ENCODE measurements around the gene CEPT1. TPM values are rescaled to one million over a fixed set of nuclear protein-coding genes. Genes with fewer than 3 reads are reported as not detected.
A peak's percentile ranks its signal among the peaks of the same experiment; 100 is the strongest.

Gene CEPT1
- total and polyA plus RNA-seq, 12 donors = 6.6 to 19.5 (median 13.1) TPM

DNA sequence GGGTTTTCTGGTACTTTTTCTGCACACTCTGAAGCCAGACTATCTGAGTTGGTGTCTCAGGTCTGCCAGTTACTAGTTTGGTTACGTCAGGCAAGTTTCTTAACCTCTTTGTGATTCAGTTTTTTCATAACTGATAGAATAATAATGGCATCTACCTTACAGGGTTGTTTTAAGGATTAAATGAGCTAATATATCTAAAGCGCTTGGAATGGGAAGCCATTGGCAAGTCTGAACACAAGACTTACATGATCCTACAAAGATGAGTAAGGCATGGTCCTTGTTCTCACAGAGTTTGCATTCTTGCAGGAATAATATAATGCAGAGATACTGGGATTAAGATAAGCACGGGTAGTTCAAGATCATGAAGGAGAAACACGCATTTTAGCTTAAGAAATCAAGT lies 69.6 kb downstream of the CEPT1 start:
- no peak for TF ChIP-seq CTCF (IDR thresholded peaks at IDR 0.05)
- no peak overlapping the region for H3K4me3 ChIP-seq
- peaks cover under 1 to 22% (median 13%) of the 10 kb centered on the region in 7 donors for H3K27me3 ChIP-seq
- H3K36me3 ChIP-seq = no peaks in the 10 kb centered on the region
- H3K9me3 ChIP-seq = no peaks in the 10 kb centered on the region
- WGBS, 2 donors = 75 to 91% methylated on average over 4 of the region's 4 CpGs
- intact Hi-C loops (cut with DNase I) = no loop called here
- H3K4me1 ChIP-seq = peaks cover 0 to 42% (median 1%) of the 10 kb centered on the region in 9 donors
- DNase-seq = no peak
- H3K27ac ChIP-seq = no peak overlapping the region
- no peak for ATAC-seq

DNA sequence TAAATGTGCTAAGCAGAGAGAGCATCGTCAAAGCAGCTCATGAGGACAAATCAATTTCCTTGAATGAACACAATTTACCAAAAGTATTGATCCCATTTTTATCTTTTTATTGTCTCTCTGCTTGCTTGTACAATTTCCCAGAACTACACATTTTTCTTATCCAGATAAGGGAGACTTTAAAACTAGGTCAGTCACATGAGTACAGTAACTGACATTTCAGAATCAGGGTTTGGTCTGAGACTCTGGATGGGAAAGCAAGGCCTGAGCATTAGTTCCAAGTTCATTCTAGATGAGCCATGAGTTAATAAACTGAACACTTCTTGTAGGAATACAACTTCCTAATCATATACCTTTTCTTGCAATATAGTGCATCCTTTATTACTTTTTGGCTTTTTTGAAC lies 71.9 kb downstream of the CEPT1 start:
- 90 to 98% methylated on average over 1 of the region's 1 CpG for WGBS, 2 donors
- ATAC-seq = no peak
- DNase-seq = no peak

GRCh38 chr1:111212634-111213335 lies 72.8 kb downstream of the CEPT1 start:
- 80% methylated on average over 5 of the region's 5 CpGs for WGBS, 2 donors

More for the DNA sequence above, 71.9 kb downstream of the CEPT1 start:
- peaks cover 0 to 16% (median 5%) of the 10 kb centered on the region in 7 donors for H3K27me3 ChIP-seq
- H3K9me3 ChIP-seq = no peaks in the 10 kb centered on the region
- no peak for TF ChIP-seq CTCF (IDR thresholded peaks at IDR 0.05)
- H3K36me3 ChIP-seq = no peaks in the 10 kb centered on the region
- peaks cover 0 to 42% (median 0%) of the 10 kb centered on the region in 9 donors for H3K4me1 ChIP-seq
- no peak overlapping the region for H3K27ac ChIP-seq
- H3K4me3 ChIP-seq = no peak overlapping the region
- intact Hi-C loops (cut with DNase I) = no loop called here

DNA sequence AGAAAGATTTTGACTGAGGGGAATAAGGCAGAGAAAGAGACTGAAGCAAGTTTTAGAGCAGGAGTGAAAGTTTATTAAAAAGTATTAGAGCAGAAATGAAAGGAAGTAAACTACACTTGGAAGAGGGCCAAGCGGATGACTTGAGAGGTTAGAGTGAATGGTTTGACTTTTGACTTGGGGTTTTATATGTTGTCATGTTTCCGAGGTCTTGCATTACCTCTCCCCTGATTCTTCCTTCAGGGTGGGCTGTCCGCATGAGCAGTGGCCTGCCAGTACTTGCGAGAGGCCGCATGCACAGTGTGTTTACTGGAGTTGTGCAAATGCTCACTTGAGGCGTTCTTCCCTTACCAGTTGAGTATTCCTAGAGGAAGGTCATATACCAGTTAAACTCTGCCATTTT lies 73.4 kb downstream of the CEPT1 start:
- no peak for DNase-seq
- WGBS, 2 donors = 89 to 90% methylated on average over 6 of the region's 6 CpGs
- Histone ChIP-seq H3K27me3 (peaks cover 0 to 16% (median 3%) of the 10 kb centered on the region in 7 donors), H3K4me1 (peaks cover 0 to 55% (median 0%) of the 10 kb centered on the region in 9 donors), H3K27ac (peak overlapping the region in 1 of 10 donors; percentile 14), H3K9me3 (no peaks in the 10 kb centered on the region), H3K4me3 (no peak overlapping the region), H3K36me3 (no peaks in the 10 kb centered on the region)
- no peak for TF ChIP-seq CTCF (IDR thresholded peaks at IDR 0.05)
- intact Hi-C loops (cut with DNase I) = no loop called here
- no peak for ATAC-seq

More at GRCh38 chr1:111212634-111213335, 72.8 kb downstream of the CEPT1 start:
- peaks cover 0 to 16% (median 3%) of the 10 kb centered on the region in 7 donors for H3K27me3 ChIP-seq
- TF ChIP-seq CTCF (IDR thresholded peaks at IDR 0.05) = no peak
- DNase-seq = no peak
- intact Hi-C loops (cut with DNase I) = no loop called here
- peaks cover 0 to 50% (median 0%) of the 10 kb centered on the region in 9 donors for H3K4me1 ChIP-seq
- no peak overlapping the region for H3K4me3 ChIP-seq
- no peaks in the 10 kb centered on the region for H3K9me3 ChIP-seq
- no peak for ATAC-seq
- no peaks in the 10 kb centered on the region for H3K36me3 ChIP-seq
- H3K27ac ChIP-seq = peak overlapping the region in 1 of 10 donors; percentile 14
